GM21447 (cell line): Measurements from ENCODE around the gene IRF2.
"Not testable (repeated sequence)": the region's sequence is repeated elsewhere in the genome, so short reads cannot be mapped to it uniquely, and the experiment has no call there.

Experiments
- ATAC-seq: cut with Tn5 transposase; IDR thresholded peaks from one replicate; pipeline ENCODE4 v1.9.1; 2021; ENCODE audit not compliant: unreplicated experiment

The IRF2 gene

GRCh38 chr4:184349283-184350039 is 124.9 kb downstream of the IRF2 start:
- no peak for ATAC-seq

GRCh38 chr4:184348311-184349233 is 125.8 kb downstream of the IRF2 start:
- ATAC-seq, result no peak

- peak; percentile 69 for ATAC-seq
Observed at GRCh38 chr4:184347251-184348239, 126.8 kb downstream of the IRF2 start.

GRCh38 chr4:184346682-184347081 is 127.7 kb downstream of the IRF2 start:
- no peak for ATAC-seq

GRCh38 chr4:184346273-184346672 is 128.1 kb downstream of the IRF2 start:
- not testable (repeated sequence) for ATAC-seq

GRCh38 chr4:184345573-184345922 is 128.8 kb downstream of the IRF2 start:
- no peak for ATAC-seq

GRCh38 chr4:184344899-184345572 is 129.3 kb downstream of the IRF2 start:
- peak; percentile 12 for ATAC-seq

GRCh38 chr4:184344435-184344834 is 129.9 kb downstream of the IRF2 start:
- no peak for ATAC-seq

GRCh38 chr4:184343502-184344177 is 130.7 kb downstream of the IRF2 start:
- peak; percentile 50 for ATAC-seq

GRCh38 chr4:184342857-184343237 is 131.5 kb downstream of the IRF2 start:
- ATAC-seq, result not testable (repeated sequence)

- no peak for ATAC-seq
Observed at GRCh38 chr4:184342167-184342856, 132.0 kb downstream of the IRF2 start.

GRCh38 chr4:184339398-184340193 is 134.8 kb downstream of the IRF2 start:
- ATAC-seq, result not testable (repeated sequence)

GRCh38 chr4:184337907-184338306 is 136.4 kb downstream of the IRF2 start:
- ATAC-seq, result no peak
